HS-27A (cell line): Measurements from ENCODE around the gene TCP11L2.
"Not testable (repeated sequence)": the region's sequence is repeated elsewhere in the genome, so short reads cannot be mapped to it uniquely, and the experiment has no call there.

Source experiments
- DNase-seq: peaks from one replicate; pipeline ENCODE4 v3.0.0-alpha.2; 2012; ENCODE audit warnings: low read depth, missing footprints

The TCP11L2 gene

DNA sequence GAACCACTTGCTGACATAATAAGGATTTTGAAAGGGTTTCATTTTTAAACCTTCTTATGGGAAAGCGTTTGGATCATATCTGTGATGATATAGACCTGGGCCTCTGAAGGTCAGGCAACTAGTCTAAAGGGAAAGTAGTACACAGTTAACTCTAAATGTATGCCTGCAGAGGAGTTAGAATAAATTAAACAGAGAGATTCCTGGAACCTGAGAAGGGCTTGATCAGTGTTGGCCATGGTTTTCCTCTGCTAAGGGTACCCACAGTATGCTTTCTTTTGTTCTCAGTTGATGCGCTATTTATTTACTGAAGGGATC, 40.6 kb downstream of the TCP11L2 start:
- no peak for DNase-seq

DNA sequence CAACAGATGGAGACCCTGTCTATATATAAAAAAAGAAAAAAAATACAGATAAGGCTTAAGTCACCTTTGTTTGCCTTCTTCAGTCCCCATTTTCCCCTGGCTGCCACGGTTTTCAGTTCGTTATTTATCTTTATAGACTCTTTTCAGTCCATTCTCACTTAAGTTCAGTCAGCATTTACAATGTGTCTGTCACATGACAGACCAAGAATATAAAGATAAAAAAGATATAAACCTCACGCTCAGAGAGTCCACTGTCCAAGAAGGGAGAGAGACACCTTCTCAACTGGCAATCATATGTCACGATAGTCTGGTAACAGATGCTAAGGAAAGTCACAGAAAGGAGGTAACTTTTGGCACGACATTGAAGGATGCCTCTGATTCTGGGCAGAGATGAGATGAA, 41.6 kb downstream of the TCP11L2 start:
- DNase-seq: no peak

DNA sequence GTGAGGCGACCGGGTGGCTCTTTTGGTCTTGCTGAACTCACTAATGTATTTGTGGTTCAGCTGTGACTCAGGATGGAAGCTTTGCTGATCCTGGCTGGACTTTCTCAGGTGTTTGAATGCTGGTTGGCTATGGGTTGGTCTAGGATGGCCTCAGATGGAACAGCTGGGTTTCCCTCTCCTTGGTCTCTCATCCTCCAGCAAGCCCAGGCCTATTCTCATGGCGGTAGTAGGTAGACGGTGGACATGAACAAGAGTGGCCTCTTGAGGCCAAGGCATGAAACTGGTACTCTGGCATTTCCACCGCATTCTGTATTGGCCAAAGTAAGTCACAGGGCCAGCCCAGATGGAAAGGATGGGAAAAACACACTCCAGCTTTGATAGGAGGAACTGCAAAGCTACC, 43.2 kb downstream of the TCP11L2 start:
- no peak for DNase-seq

DNA sequence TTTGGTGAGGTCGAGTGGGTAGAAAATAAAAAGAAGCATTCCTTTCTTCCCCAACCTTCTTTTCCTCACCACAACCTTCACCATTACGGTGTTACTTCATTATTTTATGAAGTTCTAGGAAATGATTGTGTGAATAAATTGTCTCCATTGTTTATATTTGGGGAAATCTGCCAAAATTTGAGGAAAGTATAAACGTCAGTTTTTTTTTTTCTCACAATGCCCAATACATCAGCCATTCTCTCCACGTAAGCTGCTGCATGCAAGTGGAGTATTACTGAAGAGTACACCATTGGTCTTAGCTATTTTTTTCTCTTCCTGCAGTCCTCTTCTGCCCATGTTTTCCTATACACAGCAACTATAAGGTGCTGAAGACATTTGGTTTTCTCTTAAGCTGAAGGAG, 45.9 kb downstream of the TCP11L2 start:
- DNase-seq: no peak

DNA sequence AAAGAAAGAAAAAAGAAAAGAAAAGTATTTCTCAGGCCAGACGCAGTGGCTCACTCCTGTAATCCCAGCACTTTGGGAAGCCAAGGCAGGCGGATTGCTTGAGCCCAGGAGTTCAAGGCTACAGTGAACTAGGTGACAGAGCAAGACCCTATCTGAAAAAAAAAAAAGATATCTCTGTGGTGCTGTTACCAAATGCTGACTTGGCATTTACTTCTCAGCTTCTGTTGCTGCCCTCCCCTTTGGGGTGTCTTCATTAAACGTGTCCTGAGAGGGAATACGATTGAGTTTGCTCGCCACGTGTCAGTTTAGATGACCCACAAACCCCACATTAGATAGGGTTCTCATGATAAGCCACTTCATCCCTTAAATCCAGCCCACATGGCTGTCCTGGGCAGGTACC, 50.6 kb downstream of the TCP11L2 start:
- DNase-seq: no peak

DNA sequence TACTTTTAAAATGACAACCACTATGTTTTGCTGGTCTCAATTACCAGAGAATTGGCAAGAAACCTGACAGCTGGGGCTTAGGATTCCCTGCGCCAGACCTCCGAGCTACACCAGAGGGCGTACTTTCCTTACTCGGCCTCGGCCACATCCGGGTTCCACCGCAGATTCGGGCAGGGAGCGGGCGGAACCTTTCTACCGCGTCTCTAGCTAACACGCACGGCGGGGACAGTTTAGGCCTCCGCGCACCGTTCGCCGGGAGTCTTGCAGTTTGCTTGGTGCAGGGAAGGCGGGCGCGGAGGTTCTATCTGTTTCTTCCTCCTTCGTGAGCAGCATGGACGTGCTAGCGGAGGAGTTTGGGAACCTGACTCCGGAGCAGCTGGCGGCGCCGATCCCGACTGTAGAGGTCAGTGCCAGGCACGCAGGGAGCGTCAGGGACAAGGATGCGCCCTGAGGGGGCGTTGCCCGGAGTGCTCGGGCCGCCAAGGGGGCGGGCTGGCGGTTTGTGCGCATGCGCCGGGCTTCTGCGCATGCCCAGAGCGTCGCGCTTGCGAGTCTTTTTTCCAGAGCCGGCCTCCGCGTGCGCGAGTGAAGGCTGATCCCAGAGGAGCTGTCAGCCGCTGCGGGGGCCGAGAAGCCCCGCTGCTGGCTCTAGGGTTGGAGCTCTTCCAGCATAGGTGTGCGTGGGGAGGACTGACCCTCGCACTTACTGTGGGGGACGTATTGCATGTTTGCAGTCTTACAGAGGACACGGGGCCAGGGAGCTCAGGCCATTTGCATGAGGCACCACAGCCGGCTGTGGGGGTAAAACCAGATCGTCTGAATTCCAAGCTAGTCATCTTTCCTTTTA, 55.2 kb downstream of the TCP11L2 start, which contains the start of gene POLR3B:
TSS of gene POLR3B (plus strand) at position 200 of the 847 bp plus-strand sequence. CDS start at position 332, 132 bp downstream.
- peak; percentile 90 for DNase-seq

DNA sequence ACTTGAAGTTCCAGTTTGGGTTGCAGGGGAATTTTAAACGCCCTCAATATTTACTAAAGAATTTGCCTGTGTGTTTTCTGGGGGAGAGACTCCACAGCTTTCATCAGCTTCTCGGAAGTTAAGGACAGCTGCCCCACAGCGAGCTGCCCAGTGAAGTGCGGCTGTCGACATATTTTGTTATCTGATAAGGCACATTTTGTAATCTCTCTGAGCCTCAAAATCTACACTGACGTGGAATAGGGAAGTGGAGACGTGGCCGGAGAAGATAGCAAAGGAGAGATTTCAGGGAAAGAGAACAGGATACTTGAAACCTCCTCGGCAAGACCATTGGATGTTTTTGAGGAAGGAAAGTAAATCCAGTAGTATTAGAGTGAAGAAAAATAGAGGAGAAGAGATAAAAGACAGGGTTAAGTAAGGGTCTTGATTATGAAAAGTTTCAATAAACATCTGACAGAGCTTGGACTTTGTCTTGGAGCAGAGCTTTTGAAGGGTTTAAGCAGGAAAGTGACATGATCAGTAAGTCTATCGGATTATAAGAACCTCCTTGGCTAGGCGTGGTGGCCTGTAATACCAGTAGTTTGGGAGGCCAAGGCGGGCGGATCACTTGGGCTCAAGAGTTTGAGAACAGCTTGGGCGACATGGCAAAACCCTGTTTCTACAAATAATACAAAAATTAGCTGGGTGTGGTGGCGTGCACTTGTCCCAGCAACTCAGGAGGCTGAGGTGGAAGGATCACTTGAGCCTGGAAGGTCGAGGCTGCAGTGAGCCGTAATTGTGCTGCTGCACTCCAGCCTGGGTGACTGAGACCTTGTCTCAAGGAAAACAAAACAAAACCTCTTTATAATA, 56.1 kb downstream of the TCP11L2 start:
- peak; percentile 35 for DNase-seq

DNA sequence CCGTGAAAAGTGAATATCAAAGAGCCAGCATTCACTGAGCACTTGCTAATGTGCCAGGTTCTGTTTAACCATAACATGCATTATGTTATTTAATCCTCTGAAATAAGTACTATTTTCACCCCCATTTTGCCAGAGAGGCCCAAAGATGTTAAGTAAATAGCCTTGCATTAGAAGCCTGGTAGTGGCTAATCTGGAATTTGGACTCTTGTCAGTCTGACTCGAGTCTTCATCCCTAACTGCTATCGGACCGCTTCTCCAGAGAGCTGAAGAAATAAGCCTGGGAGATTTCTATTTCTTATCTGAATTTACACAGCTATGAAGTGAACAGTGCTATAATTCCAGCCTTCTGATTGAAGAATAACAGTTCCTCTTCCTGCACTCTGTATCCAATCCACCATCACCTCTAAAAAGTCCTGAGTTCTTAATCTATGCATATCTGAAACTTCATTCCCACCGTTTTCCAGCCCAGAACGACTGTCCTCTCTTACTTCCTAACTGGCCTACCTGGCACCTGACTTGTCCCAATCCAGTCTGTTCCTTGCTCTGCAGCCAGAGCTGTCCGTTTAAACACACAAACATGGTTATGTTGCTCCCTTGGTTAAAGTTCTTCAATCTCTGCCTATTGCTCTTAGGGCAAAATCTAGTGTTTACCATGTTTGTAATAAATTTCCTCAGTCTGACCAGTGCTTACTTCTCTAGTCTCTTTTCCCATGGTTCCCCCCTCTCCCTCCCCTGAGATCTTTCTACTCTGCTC, 57.3 kb downstream of the TCP11L2 start:
- no peak for DNase-seq

DNA sequence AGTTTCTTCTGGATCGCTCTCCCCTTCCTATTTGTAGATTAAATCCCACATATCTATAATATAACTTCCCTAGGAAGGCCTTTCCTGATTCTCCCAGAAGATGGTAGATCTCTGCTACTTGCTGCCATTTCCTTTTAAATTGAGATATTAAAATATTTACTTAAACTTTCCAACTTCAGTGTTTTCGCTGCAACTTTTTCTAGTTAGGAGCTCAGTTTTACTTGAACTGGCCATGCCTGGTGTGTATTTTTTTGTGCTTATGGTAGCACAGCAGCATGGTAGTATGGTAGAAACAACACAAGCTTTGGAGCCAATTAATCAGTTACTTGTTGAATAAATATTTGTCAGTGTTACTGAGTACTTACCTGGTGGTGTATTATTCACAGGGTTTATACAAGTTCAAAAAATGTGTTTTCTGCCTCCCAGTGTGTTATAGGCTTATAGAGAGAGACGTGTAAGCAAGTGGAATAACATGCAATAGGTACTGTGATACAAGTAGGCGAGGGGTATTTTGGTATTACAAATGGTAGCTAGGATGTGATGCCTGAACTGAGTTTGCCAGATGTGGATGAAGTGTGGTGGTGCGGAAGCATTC, 58.0 kb downstream of the TCP11L2 start:
- DNase-seq: no peak

DNA sequence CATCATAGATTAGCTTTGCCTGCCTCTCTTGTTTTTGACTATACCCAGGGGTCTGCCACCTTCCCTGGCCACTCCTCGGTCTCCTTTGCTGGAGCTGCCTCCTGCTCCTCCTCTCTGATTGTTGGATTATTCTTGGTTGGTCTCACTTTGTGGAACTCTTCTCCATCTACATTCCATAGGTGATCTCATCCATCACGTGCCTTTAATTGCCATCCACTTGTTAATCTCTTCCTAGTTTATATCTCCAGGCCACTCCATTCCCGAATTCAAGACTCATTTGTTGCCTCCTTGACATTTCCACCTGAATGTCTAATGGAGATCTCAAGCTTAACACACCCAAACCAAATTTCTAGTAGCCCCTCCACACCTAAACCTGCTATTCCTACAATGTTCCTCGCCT, 60.4 kb downstream of the TCP11L2 start:
- DNase-seq: no peak

DNA sequence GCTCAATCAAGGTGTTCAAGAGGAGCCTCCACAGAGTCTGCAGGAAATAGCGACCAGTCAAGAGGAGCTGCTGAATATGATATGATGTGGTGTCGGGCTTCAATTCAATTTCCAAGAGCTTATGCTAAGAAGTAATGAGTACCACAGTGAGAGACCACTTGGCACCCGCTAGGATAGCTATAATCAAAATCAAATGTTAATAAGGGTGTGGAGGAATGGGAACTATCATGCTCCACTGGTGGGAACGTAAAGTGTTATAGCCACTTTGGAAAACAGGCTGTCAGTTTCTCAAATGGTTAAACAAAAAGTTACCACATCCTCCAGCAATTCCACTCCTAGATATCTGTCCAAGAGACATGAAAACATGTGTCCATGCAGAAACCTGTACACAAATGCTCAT, 61.7 kb downstream of the TCP11L2 start:
- DNase-seq: no peak

DNA sequence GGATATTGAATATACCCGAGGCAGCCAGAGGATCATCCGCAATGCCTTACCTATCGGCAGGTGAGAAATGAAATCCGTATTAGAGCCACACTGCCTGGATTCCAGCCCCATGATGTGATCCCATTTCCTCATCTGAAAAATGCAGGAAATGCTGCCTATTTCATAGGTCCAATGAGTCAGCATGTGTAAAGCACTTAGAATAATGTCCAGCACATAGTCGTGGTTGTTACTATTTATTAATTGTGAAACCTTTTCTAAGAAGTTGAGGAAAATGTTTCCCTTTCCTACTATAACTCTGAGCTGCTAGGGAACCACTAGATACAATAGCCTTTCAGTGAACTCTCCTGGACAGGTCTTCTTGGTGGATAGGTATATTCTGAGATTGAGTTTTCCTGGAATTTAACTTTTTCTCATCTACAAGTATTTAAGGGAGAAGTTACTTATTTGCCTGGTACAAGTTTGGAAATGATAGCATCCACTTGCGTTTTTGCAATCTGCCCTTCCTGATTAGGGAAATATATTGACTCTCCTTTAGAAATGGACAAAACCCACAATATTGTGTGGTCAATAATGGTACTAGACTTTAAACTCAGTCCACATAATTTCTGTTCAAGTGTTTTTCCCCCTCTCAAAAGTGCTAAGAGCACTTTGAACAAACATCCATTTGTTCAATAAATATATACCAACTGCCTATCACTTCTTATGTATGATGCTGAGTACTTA, 67.3 kb downstream of the TCP11L2 start:
- DNase-seq: no peak

DNA sequence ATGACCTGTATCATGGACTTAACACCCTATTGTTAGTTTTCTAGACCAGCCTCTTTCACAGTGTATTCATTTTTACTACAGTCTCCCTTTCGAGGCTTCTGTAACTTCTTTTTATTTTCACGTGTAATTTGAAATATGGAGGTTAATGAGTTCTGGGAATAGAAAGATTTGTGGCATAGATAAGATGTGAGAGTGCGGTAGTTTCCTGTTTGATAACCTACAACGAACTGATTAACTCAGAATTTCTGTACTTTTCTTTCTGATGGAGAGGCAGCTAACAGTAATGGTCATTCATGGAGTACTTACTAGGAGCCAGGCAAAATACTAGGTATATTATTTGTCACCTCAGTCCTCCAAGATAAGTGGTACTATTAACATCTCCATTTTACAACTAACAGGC, 76.3 kb downstream of the TCP11L2 start:
- no peak for DNase-seq

DNA sequence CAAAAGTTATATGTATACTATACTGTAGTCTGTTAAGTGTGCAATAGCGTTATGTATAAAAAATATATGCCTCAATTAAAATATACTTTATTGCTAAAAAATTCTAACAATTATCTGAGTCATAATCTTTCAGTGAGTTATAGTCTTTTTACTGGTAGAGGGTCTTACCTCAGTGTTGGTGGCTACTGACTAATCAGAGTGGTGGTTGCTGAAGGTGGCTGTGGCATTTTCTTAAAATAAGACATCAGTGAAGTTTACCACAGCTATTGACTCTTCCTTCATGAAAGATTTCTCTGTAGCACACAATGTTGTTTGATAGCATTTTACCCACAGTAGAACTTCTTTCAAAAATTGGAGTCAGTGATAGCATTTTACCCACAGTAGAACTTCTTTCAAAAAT, 78.4 kb downstream of the TCP11L2 start:
- DNase-seq: no peak

DNA sequence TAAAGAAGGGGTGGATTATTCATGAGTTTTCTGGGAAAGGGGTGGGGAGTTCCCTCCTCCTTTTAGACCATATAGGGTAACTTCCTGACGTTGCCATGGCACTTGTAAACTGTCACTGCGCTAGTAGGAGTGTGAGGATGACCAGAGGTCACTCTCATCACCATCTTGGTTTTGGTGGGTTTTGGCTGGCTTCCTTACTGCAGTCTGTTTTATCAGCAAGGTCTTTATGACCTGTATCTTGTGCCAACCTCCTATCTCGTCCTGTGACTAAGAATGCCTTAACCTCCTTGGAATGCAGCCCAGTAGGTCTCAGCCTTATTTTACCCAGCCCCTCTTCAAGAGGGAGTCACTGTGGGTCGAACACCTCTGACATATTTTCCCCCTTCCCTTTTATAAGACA, 79.3 kb downstream of the TCP11L2 start:
- DNase-seq: not testable (repeated sequence)

DNA sequence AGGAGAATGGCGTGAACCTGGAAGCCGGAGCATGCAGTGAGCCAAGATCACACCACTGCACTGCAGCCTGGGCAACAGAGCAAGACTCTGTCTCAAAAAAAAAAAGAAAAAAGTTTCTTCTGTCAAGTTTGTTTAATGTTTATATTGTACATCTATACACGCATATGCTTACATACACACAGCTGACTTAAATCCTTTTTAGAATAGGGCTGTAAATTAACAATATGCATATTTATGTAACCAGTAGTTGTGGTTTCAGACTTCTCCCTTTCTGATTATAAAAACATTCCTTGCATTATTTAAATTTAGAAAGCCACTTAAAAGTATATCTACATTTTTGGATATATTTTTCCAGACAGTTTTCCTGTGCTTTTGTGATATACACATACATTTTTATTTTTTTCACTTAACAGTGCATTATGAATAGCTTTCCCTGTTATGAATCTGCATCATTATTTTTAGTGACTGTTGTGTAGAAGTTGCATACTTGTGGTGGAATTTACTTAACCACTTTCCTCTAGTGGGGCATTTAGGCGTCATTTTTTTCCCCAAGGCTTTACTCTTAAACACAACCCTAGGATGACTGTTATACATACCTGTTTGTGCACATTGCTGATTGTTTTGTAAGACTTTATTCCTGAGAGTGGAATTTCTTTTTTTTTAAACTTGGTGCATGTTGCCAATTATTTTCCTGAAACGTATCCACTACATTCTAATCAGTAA, 84.4 kb downstream of the TCP11L2 start:
- DNase-seq: no peak

DNA sequence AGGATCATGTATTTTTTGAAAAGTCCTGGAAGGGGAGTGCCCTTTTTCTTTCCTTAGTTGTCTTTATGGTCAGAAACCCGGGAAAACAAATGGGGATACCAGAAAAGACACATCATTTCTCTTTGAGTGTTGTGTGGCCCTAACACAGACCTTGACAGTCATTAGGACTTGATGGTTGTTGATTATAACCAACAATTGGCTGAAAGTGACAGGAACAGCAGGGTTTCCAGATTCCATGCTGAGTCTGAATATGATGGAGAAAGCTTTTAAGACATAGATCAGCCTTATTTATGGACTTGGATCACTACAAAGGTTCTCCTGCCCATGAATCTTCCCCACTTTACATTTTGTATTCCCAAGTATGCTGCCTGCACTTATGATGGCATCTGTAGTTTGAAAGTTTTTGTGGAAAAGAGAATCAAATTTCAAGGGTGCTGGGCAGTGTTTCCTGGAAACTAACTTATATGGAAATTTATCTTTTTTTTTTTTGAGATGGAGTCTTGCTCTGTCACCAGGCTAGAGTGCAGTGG, 85.4 kb downstream of the TCP11L2 start:
- DNase-seq: no peak

DNA sequence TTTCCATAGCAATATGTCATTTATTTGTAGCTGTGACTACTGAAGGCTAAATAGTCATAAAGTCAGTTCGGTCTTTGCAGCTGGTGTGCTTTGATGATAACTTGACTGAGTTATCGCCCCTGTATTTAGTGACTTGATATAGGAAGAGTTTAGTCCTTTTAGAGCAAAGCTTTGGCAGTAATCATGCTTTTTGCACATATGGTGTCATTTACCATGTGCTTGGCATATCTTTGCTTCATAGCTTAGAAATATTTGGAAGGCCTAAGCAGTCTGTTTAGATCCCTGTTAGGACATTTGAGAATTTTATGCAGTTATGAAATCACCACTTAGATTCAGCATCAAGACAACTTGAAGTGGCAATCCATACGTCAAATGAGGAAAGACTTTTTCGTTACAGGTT, 86.6 kb downstream of the TCP11L2 start:
- no peak for DNase-seq

DNA sequence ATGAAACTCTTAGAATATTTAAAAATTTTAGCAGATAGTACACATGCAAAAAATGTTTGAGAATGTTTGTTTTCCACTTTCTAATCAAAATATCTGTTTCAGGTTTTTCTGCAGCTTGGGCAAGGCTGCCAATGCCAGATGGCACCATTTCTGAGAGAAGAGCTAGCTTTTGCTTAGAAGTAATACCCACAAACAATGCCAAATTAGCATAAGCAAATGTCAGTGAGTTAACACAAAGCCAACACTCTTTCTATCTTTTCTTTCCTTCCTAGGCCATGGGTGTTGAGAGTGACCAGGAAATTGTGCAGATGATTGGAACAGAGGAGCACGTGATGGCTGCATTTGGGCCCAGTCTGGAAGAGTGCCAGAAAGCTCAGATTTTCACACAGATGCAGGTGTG, 90.2 kb downstream of the TCP11L2 start:
- no peak for DNase-seq
